ENCODE results near the gene SLC30A5. TPM values are rescaled to one million over a fixed set of nuclear protein-coding genes. Genes with fewer than 3 reads are reported as not detected.
"Not testable (repeated sequence)": the region's sequence is repeated elsewhere in the genome, so short reads cannot be mapped to it uniquely, and the experiment has no call there.

The SLC30A5 gene
- total and polyA plus RNA-seq, 9 of the 15 experiments (the other 6 are each of a cell fraction or from before 2014, with no cell fraction given) = 22.9 to 86.8 (median 62.5) TPM

- POLR2A ChIA-PET = interaction anchor here (1.1 kb wide), 1 partner anchor 13 kb away, joined by 3 read pairs; no protein-coding TSS in a partner anchor
- H3K27ac ChIP-seq (ENCODE audit: extremely low read depth, low read depth, low read length); intact Hi-C loops (cut with micrococcal nuclease); H3K27me3 ChIP-seq (ENCODE audit: control insufficient read depth in 2 of 2, insufficient read depth in 2 of 2, low read length in 2 of 2); DNase-seq (ENCODE audit: extremely low read depth in 1 of 4, low spot score in 3 of 4); BruUV-seq (replicated peaks); H3K9me3 ChIP-seq (replicated peaks; ENCODE audit: control insufficient read depth, insufficient read depth, low read depth, low read length); CTCF ChIA-PET (ENCODE audit: low intra/inter-chr PET ratio); H3K79me2 ChIP-seq (ENCODE audit: control insufficient read depth, insufficient read depth, low read length); H3K9me1 ChIP-seq (ENCODE audit: control insufficient read depth, insufficient read depth, low read length); H3K9ac ChIP-seq (ENCODE audit: insufficient read depth in 1 of 2, low read depth in 2 of 2, low read length in 2 of 2); H2AFZ ChIP-seq (ENCODE audit: low read depth, low read length); H3K4me2 ChIP-seq (ENCODE audit: insufficient read depth, low read length); FAIRE-seq; H4K20me1 ChIP-seq (replicated peaks; ENCODE audit: control insufficient read depth, insufficient read depth, low read length); in situ Hi-C loops (cut with MboI); ATAC-seq; H3K36me3 ChIP-seq (ENCODE audit: control insufficient read depth, insufficient read depth, low read length); H3K4me3 ChIP-seq; H3K4me1 ChIP-seq (replicated peaks in 1 of 2; ENCODE audit: control insufficient read depth in 2 of 2, insufficient read depth in 2 of 2, low read length in 2 of 2): not testable (repeated sequence)
- WGBS (ENCODE audit: insufficient coverage, low coverage, missing lambda C conversion rate) = 77% methylated on average over 7 of the region's 7 CpGs
These were observed 54.8 kb downstream of the SLC30A5 start for GRCh38 chr5:69148576-69148975.

DNA sequence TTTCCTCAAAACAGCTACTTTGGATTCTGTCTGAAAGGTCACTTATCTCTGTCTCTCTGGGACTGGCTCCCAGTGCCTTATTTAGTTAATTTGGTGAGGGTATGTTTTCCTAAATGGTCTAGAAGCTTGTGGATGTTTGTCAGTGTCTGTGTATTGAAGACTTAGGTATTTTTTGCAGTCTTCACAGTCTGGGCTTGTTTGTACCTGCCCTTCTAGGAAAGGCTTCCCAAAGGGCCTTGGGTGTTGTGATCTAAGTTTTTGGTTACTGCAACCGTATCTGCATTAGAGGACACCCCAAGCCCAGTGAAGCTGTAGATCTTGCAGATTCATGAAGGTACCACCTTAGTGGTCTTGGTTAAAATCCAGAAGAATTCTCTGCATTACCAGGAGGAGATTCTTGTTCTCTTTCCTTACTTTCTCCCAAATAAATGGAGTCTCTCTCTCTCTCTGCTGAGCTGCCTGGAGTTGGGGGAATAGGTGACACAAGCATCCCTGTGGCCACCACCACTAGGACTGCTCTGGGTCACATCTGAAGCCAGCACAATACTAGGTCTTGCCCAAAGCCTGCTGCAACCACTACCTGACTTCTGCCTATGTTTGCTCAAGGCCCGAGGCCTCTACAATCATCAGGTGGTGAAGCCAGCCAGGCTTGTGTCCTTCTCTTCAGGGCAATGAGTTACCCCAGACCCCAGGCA, 55.3 kb downstream of the SLC30A5 start:
- H3K4me3 ChIP-seq = no peak overlapping the region
- TF ChIP-seq SMAD3 (CRISPR knock-in tag; conservative IDR thresholded peaks at IDR 0.05) = no peak
- TF ChIP-seq IFI16 (CRISPR knock-in tag; IDR thresholded peaks at IDR 0.05) = no peak
- TF ChIP-seq, protein P1, sequence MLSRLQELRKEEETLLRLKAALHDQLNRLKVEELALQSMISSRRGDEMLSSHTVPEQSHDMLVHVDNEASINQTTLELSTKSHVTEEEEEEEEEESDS (CRISPR knock-in tag; IDR thresholded peaks at IDR 0.05) = no peak
- TF ChIP-seq RBM17 (IDR thresholded peaks at IDR 0.05; ENCODE audit: borderline replicate concordance, low read depth, low read length) = no peak
- 79% methylated on average over 1 of the region's 2 CpGs for WGBS (ENCODE audit: insufficient coverage, low coverage, missing lambda C conversion rate)
- no peaks in the 10 kb centered on the region for H3K79me2 ChIP-seq (ENCODE audit: control insufficient read depth, insufficient read depth, low read length)
- DNase-seq (ENCODE audit: extremely low read depth in 1 of 4, low spot score in 3 of 4) = no peak
- FAIRE-seq = no peak
- no peak overlapping the region; a peak in 1 of 4 replicates for H3K9ac ChIP-seq (ENCODE audit: insufficient read depth in 1 of 2, low read depth in 2 of 2, low read length in 2 of 2)
- no peaks in the 10 kb centered on the region for H4K20me1 ChIP-seq (replicated peaks; ENCODE audit: control insufficient read depth, insufficient read depth, low read length)
- no peaks in the 10 kb centered on the region for H3K27me3 ChIP-seq (ENCODE audit: control insufficient read depth in 2 of 2, insufficient read depth in 2 of 2, low read length in 2 of 2)
- intact Hi-C loops (cut with micrococcal nuclease) (no loop called here), in situ Hi-C loops (cut with MboI) (no loop called here)
- CTCF ChIA-PET (ENCODE audit: low intra/inter-chr PET ratio) = no interaction called here
- no peaks in the 10 kb centered on the region for H3K9me1 ChIP-seq (ENCODE audit: control insufficient read depth, insufficient read depth, low read length)
- no peaks in the 10 kb centered on the region for H3K9me3 ChIP-seq (replicated peaks; ENCODE audit: control insufficient read depth, insufficient read depth, low read depth, low read length)
- ATAC-seq = no peak
- no peak overlapping the region for H2AFZ ChIP-seq (ENCODE audit: low read depth, low read length)
- no peak overlapping the region for H3K27ac ChIP-seq (ENCODE audit: extremely low read depth, low read depth, low read length)
- POLR2A ChIA-PET = interaction anchor here (1.1 kb wide), 1 partner anchor 14 kb away, joined by 3 read pairs; no protein-coding TSS in a partner anchor
- H3K4me1 ChIP-seq (replicated peaks in 1 of 2; ENCODE audit: control insufficient read depth in 2 of 2, insufficient read depth in 2 of 2, low read length in 2 of 2) = no peaks in the 10 kb centered on the region
- no peak overlapping the region for H3K4me2 ChIP-seq (ENCODE audit: insufficient read depth, low read length)
- H3K36me3 ChIP-seq (ENCODE audit: control insufficient read depth, insufficient read depth, low read length) = no peaks in the 10 kb centered on the region
- BruUV-seq (replicated peaks) = no TSS peak
